Mononuclear cell (primary cell): ENCODE results near the gene COL2A1. TPM values are rescaled to one million over a fixed set of nuclear protein-coding genes. Genes with fewer than 3 reads are reported as not detected.

ENCODE experiments used
- H3K27me3 ChIP-seq: 2 replicates; pipeline ENCODE4 v1.6.0; 2011; ENCODE audit warnings: low read length, control low read depth; ENCODE audit not compliant: insufficient read depth
- H3K4me1 ChIP-seq: 2 replicates; pipeline ENCODE4 v1.5.1; 2011; ENCODE audit warnings: mild to moderate bottlenecking, low read length, control low read depth; ENCODE audit not compliant: insufficient read depth
- H3K4me3 ChIP-seq: 2 replicates; pipeline ENCODE4 v1.5.1; 2011; ENCODE audit warnings: mild to moderate bottlenecking, low read length, moderate library complexity
- H3K9me3 ChIP-seq: 2 replicates; pipeline ENCODE4 v1.5.1; 2011; ENCODE audit warnings: low read depth, mild to moderate bottlenecking, control low read depth, low read length
- total RNA-seq: library from RNA; depleted of rRNA; stranded (reverse); fragments of >200 nt; gene quantifications from one replicate; pipeline ENCODE4 v1.2.3, GENCODE V29; 2012

COL2A1 gene
- total RNA-seq: not detected

DNA sequence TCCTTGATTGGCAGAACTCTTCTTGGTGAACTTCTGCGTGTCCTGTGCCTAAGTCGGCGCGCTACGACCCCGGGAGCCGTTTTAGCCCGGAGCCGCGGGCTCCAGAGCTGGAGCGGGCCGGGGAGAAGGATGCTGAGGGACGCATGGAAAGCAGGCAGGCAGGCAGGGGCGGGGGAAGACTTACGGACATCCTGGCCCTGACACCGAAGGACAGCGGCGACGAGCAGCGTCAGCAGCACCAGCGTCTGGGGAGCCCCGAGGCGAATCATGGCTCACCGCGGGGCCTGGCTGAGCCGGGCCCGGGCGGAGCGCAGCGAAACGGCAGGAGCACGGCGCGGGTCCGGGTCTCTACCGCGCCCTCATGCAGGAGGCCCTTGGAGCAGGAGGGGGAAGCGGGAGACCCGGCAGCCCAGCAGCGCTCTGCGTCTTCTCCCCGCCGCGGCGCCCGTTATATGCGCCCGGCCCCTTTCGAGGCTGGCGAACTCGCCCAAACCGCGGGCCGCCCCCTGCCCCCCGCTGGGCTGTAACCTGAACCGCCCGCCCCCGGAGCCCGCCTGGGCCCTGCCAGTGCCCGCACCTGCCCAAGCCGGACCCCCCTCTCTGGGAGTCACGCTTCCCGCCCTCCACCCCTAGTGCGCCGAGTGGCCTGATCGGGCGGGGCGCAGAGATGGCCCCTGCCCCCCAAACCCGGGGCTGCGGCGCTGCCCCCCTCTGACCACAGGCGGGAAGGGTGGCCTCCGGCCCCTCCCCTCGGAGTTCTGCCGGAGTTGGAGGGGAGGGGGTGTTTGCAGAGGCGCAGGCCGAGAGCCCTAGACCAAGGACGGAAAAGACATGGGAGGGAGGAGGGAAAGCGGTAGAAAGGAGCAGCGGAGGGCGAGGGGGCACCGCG lies at the start of gene COL2A1:
Gene COL2A1 (minus strand): TSS at position 424 of the 889 bp plus-strand sequence. CDS start 155 bp downstream, at position 269.
- Histone ChIP-seq H3K27me3 (peaks cover 96% of the 10 kb centered on the region), H3K4me1 (peaks cover 44% of the 10 kb centered on the region), H3K9me3 (no peaks in the 10 kb centered on the region), H3K4me3 (no peak within 1 kb of the TSS)

DNA sequence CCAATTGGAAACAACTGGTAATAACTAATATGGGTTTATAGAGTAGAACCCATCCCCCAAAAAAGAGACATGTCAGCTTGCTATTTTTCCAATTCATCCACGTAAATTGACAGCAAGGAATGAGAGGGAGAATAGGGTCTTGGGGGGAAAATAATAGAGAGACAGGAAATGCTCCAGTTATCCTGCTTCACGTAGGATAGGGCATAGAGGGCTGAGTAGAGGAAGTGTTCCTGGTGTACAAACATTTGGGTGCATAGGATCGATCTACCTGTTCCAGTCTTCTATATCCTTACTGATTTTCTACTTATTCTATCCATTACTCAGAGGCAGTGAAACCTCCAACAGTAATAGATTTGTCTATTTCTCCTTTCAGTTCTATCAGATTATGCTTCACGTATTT lies 49.6 kb upstream of the COL2A1 start:
- Histone ChIP-seq H3K9me3 (no peaks in the 10 kb centered on the region), H3K4me3 (no peak overlapping the region), H3K4me1 (no peaks in the 10 kb centered on the region), H3K27me3 (no peaks in the 10 kb centered on the region)

DNA sequence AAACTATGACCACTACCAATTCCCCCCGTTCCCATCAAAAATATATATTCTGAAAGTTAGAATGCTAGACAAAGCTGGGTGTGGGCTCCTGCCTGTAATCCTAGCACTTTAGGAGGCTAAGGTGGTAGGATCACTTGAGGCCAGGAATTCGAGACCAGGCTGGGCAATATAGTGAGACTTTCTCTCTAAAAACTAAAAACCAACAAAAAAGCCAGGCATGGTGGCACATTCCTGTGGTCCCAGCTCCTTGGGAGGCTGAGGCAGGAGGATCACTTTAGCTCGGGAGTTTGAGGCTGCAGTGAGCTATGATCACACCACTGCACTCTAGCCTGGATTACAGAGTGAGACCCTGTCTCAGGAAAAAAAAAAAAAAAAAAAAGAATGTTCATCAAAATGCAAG lies 48.8 kb upstream of the COL2A1 start:
- Histone ChIP-seq H3K9me3 (no peaks in the 10 kb centered on the region), H3K4me3 (no peak overlapping the region)

DNA sequence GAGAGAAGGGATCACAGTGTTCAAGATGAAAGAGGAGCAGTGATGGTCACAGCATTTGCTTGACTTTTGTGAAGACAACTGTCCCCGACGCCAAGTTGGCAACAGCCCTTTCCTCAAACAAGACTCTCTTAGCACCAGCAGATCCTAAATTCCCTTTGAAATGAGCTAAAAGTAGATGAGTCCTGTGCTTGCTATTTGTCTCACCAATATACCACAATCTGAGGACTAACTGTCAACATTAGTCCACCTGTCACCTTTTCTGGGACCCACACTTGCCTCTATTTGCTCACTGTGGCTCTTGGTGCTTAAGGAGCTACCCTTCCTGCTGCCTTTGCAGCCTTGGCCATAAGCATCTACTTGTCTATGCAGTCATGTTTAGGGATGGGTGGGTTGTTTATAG lies 47.4 kb upstream of the COL2A1 start:
- H3K27me3 ChIP-seq: no peaks in the 10 kb centered on the region
- H3K9me3 ChIP-seq: no peaks in the 10 kb centered on the region
- H3K4me3 ChIP-seq: no peak overlapping the region
- H3K4me1 ChIP-seq: no peaks in the 10 kb centered on the region

More for the DNA sequence above, 48.8 kb upstream of the COL2A1 start:
- no peaks in the 10 kb centered on the region for H3K4me1 ChIP-seq
- no peaks in the 10 kb centered on the region for H3K27me3 ChIP-seq

DNA sequence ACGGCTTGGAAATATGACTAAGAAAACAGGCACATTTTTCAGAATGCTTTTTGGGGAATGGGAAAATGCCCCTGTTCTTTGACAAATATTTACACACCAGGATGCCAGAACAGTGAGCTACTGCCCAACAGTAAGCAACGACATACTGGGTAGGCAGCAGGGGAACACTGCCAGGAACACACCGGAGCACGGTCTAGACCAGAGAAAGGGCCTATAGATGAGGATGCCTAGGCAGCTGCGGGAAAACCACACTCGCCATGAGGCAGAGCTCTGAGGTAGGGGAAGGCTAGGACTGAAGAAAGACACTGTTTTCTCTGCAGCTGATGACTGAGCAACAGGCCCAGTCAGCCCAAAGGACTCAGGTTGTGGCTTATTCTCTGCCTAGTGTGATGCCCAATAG lies 45.9 kb upstream of the COL2A1 start:
- no peaks in the 10 kb centered on the region for H3K9me3 ChIP-seq
- H3K27me3 ChIP-seq: no peaks in the 10 kb centered on the region
- no peaks in the 10 kb centered on the region for H3K4me1 ChIP-seq
- H3K4me3 ChIP-seq: no peak overlapping the region

DNA sequence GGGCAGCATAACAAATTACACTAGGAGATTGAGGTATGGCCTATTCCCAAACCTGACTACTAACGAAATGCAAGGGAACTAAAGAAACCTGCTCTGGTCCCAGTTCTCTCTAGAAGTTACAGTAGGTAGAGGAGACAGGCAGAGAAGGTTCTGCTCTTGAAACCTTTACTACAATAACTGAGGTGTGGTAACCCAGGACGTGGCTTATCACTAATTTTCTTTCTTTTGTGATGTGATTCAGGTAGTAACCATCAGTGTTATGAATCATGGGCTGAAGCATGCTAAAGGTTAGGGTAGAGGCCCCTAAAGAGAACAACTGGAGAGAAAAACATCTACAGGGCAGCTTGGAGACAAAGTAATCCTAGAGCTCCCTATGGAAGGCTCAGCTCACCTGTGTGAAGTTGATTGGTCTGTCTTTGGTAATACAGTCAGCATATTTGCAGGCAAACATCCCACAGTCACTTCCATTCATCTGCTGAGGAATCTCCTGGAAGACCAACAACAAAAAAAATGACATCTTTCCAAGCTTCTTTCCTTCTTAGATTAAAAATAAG lies 41.8 kb upstream of the COL2A1 start:
- H3K4me1 ChIP-seq: no peaks in the 10 kb centered on the region
- no peaks in the 10 kb centered on the region for H3K9me3 ChIP-seq
- no peak overlapping the region for H3K4me3 ChIP-seq
- H3K27me3 ChIP-seq: no peaks in the 10 kb centered on the region

DNA sequence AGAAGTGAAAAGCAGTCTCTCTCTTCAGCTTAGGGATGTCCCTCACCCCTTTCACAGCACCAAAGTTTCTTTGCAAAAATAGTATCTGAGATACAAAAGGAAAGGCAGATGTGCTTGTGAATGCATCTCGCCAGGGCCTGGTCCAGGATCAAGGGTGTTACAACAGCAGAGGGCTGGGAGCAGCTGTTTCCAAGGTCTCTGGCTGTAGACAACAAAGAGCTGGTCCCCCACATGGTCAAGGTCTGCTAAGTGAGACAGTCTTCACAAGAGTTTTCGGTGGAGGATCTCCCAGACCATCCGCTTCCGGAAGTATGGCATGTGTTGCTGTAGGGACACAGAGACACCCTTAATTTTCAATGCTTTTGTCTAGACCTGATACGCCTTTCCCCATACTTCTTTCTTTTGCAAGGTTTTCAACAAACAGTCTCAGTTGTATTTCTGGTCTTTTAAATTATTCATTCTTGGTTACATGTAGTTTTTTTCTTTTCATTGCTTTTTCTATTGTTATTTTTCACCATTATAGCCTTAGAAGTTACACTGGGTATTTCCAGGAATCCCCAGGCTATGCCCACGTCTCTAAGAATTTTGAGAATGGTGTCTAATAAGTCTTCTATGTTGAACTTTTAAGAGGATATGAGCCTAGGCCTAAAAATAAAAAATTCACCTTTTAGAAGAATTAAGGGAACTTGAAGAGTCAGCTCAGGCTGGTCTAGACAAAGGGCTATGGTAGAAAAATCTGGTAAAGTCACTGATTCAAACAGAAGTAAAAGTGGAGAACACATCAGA lies 41.0 kb upstream of the COL2A1 start:
- H3K27me3 ChIP-seq: no peaks in the 10 kb centered on the region
- H3K4me3 ChIP-seq: no peak overlapping the region
- H3K4me1 ChIP-seq: no peaks in the 10 kb centered on the region
- no peaks in the 10 kb centered on the region for H3K9me3 ChIP-seq

DNA sequence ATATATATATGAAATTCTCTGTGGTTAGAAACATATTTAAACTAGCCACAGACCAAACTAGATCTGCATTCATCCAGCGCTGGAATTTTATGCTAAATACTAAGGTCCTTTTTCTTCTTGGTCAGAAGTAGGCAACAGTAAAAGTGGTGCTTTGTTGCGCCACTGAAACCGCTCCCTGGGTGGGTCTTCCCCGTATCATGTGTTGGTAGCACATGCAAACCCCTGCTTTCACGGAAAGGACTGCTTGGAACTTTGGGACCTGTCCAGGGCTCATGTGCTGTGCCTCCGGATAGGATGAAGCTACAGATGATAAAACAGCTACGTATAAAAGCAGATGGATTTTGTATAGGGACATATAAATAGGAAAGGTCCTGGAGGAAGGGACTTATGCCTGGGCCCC lies 40.1 kb upstream of the COL2A1 start:
- Histone ChIP-seq H3K9me3 (no peaks in the 10 kb centered on the region), H3K27me3 (no peaks in the 10 kb centered on the region), H3K4me1 (no peaks in the 10 kb centered on the region), H3K4me3 (no peak overlapping the region)

DNA sequence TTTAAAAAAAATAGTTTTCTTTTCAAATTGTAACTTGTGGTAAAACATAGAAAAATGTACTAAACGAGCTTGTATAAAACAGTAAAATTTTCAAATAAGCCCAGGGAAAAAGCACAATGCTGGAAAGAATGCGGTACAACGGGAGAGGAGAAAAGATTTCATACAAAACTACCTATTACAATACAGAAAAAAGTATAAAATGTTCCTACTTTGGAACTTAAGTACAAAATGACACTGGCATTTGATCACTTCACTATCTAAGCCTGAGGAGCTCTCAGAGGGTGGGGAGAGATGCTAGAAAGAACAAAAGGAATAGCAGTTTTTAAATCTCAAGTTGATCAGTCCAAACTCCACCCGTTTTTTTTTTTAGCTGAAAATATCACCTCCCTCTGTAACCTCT lies 39.5 kb upstream of the COL2A1 start:
- H3K4me3 ChIP-seq: no peak overlapping the region
- no peaks in the 10 kb centered on the region for H3K9me3 ChIP-seq
- H3K4me1 ChIP-seq: no peaks in the 10 kb centered on the region
- no peaks in the 10 kb centered on the region for H3K27me3 ChIP-seq

DNA sequence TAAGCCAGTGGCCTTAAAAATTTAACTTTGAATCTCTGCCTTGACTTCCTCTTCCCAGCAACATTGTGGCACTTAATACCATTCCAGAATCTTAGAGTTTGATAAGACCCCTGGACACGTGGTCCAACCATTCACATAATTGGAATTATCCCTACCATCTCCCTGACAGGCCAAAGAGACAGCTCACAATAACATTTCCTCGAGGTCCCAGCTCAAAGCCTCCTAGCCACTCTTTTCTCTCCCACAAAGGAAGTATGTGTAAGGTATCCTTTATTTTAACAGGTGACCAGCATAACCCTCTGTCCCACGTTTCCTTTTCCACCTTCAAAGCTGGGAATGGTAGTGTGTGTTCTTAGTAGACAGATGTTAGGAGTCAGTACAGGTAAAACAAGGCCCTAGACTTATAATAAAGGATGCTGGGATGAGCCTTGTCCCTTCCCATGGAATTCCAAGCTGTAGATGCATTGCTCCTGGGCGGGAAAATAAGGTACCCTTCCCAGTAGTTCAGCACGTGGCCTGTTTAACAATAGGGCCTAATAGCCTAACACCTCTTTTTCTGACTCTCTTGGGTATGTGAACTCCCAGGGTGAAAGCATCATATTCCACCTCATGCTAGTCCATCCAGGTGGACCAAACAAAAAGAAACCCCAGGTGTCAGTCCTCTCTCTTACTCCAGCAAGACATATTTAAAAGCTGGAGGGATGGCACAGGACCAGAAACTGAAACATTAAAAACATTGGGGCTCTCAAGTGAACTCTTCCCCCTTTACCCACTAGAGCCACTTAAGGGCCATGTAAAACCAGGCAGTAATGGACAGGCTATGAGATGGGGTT lies 37.5 kb upstream of the COL2A1 start:
- Histone ChIP-seq H3K4me3 (no peak overlapping the region), H3K9me3 (no peaks in the 10 kb centered on the region), H3K27me3 (no peaks in the 10 kb centered on the region), H3K4me1 (peaks cover 13% of the 10 kb centered on the region)

DNA sequence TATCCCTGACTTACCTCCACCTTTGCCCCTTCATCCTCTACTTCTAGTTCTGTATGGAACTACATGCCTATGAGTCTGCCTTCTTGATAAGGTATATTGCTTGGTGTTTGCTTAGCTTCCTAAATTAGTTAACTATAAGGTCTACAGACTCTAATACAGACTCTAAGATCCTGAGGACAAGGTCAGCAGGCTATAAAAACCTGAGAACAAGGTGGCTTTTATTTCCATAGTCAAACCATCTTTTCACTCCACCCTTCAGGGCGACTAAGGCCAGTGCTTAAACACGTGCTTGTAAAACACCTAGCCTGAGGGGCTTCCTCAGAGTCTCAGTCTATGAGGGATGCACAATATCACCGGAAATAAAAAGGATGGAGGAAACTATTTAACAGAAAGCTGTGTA lies 36.1 kb upstream of the COL2A1 start:
- Histone ChIP-seq H3K9me3 (no peaks in the 10 kb centered on the region), H3K27me3 (no peaks in the 10 kb centered on the region), H3K4me3 (no peak overlapping the region), H3K4me1 (peaks cover 13% of the 10 kb centered on the region)

DNA sequence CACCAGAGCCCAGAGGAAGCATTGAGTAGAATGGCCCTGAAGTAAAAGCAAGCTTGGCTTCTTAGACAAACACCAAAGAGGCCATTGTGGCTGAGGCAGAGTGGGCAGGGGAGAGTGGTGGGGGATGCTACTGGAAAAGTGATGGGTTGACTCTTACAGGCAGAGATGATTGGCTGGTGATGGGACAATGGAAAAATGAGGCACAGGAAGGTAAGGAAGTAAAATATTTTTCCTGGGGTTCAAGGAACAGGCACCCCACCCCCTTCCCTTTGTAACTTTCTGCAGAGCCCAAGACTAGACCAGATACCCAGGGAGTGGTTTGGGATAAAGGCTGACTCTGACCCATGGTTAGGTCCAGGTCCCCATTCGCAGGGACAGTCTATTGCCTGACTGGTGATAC lies 34.9 kb upstream of the COL2A1 start:
- Histone ChIP-seq H3K9me3 (no peaks in the 10 kb centered on the region), H3K4me3 (no peak overlapping the region), H3K27me3 (no peaks in the 10 kb centered on the region), H3K4me1 (peaks cover 13% of the 10 kb centered on the region)

DNA sequence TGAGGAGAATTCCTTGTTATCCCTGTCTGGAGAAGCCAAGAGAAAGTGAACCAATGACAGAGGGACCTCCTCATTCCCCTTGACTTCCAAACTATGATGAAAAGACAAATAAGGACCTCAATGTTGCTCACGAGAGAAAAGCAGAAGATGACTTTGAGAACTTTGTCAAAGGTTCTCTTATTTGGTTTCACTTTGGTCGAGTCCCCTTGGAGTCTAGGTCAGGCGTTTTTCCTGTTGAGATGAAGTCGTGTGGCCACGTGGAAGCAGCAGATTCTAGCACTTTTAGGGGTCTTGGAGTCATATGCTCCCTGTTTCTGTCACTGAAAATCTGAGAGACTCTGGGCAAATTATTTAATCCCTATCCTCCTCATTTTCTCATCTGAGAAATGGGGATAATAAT lies 33.8 kb upstream of the COL2A1 start:
- Histone ChIP-seq H3K9me3 (no peaks in the 10 kb centered on the region), H3K4me1 (peaks cover 13% of the 10 kb centered on the region), H3K27me3 (no peaks in the 10 kb centered on the region), H3K4me3 (no peak overlapping the region)

DNA sequence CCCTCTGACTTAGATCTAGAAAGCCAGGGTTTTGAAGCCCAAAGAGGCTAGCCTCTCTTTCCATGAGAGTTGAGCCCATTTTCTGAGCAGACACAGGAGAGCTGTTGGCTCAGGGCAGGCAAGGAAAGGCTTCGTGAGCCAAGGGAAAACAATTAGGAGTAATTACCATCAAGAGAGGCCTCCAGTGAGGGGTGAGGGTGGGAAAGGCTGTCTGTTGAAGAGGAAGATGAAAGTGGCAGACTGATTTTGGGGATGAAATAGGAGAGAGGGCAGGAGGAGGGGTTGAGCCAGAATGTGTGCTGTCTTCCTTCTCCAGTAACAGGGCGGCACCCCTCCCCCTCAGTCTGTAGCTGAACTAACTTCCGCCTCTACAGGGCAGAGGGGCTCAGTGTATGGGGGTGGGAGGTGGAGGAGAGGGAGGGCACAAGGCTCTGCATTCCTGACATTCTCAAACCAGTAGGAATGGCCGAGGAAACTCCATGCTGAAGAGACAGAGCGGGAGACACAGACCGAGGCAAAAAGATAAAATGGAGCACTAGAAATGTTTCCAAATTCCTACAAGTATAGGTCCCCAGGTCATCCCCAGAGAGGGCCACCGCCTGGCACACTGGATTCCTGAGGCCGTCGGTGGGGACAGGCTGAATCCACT lies 33.1 kb upstream of the COL2A1 start:
- Histone ChIP-seq H3K9me3 (no peaks in the 10 kb centered on the region), H3K4me1 (peaks cover 13% of the 10 kb centered on the region), H3K27me3 (no peaks in the 10 kb centered on the region), H3K4me3 (no peak overlapping the region)
